Inferior parietal cortex (tissue), 1 donor: ENCODE results near the gene CERS3.

Experiments used
- DNase-seq: peaks from one replicate; pipeline ENCODE4 v3.0.0-alpha.2; 2016; ENCODE audit errors: extremely low spot score

CERS3 gene

GRCh38 chr15:100383302-100384107 is 145.2 kb downstream of the CERS3 start:
- DNase-seq, result peak; percentile 46

- DNase-seq, result no peak
Measured at GRCh38 chr15:100373942-100374341, 154.8 kb downstream of the CERS3 start.

GRCh38 chr15:100373120-100373896 is 155.4 kb downstream of the CERS3 start:
- DNase-seq, result no peak

- DNase-seq, result no peak
Measured at GRCh38 chr15:100372739-100373119, 156.0 kb downstream of the CERS3 start.

GRCh38 chr15:100355342-100355741 is 173.4 kb downstream of the CERS3 start:
- DNase-seq, result no peak

GRCh38 chr15:100353449-100353848 is 175.3 kb downstream of the CERS3 start:
- no peak for DNase-seq

GRCh38 chr15:100350434-100351226 is 178.1 kb downstream of the CERS3 start:
- peak; percentile 57 for DNase-seq
